Activated CD4-positive, CD25-positive, alpha-beta regulatory T cell treated with anti-CD3 and anti-CD28 coated beads, Interleukin-2, amount 50 U/mL, for 24 hours (primary cell): ENCODE data around the gene MYO7A.
A peak's percentile ranks its signal among the peaks of the same experiment; 100 is the strongest.

Experiments used
- ATAC-seq, 2 donors: fragments of 150-1000 bp; cut with Tn5 transposase; one replicate each; pipeline ENCODE4 v1.10.0; 2021; ENCODE audit warnings: mild to moderate bottlenecking in 1 of 2, moderate library complexity in 1 of 2

MYO7A gene

GRCh38 chr11:77230878-77231605, 103.0 kb downstream of the MYO7A start:
- ATAC-seq, result no peak

- ATAC-seq, result no peak
Observed at GRCh38 chr11:77231800-77232199, 103.8 kb downstream of the MYO7A start.

- ATAC-seq, result no peak
Observed at GRCh38 chr11:77232242-77232641, 104.2 kb downstream of the MYO7A start.

GRCh38 chr11:77233011-77233410, 105.0 kb downstream of the MYO7A start:
- no peak for ATAC-seq

GRCh38 chr11:77236901-77237300, 108.9 kb downstream of the MYO7A start:
- no peak for ATAC-seq

GRCh38 chr11:77244277-77245027, 116.4 kb downstream of the MYO7A start:
- ATAC-seq, result no peak

- no peak for ATAC-seq
Observed at GRCh38 chr11:77249427-77249826, 121.4 kb downstream of the MYO7A start.

GRCh38 chr11:77250881-77251640, 123.0 kb downstream of the MYO7A start:
- peak; percentile 78 to 86 for ATAC-seq

- ATAC-seq, result no peak
Observed at GRCh38 chr11:77252555-77253270, 124.7 kb downstream of the MYO7A start.

GRCh38 chr11:77253690-77254089, 125.6 kb downstream of the MYO7A start:
- ATAC-seq, result no peak

- no peak for ATAC-seq
Observed at GRCh38 chr11:77259641-77260040, 131.6 kb downstream of the MYO7A start.

- no peak for ATAC-seq
Observed at GRCh38 chr11:77262803-77263202, 134.8 kb downstream of the MYO7A start.
